GM23248 (cell line): Measurements from ENCODE around the gene CUX1. TPM values are rescaled to one million over a fixed set of nuclear protein-coding genes. Genes with fewer than 3 reads are reported as not detected.

ENCODE experiments used
- DNase-seq: peaks from one replicate; pipeline ENCODE4 v3.0.0-alpha.2; 2015
- H2AFZ ChIP-seq: fragments of 200-600 bp; sonication (generic); 2 replicates; pipeline ENCODE4 v1.6.1; 2016; ENCODE audit warnings: antibody characterized with exemption
- H3F3A ChIP-seq: fragments of 200-600 bp; sonication (generic); 2 replicates; pipeline ENCODE4 v1.6.1; 2016; ENCODE audit warnings: mild to moderate bottlenecking, antibody characterized with exemption, mixed run types; ENCODE audit not compliant: insufficient read depth
- H3K27ac ChIP-seq: fragments of 200-600 bp; sonication (generic); 2 replicates; pipeline ENCODE4 v1.5.1; 2016; ENCODE audit warnings: mild to moderate bottlenecking
- H3K27me3 ChIP-seq: fragments of 200-600 bp; sonication (generic); replicated peaks from 2 replicates; pipeline ENCODE4 v1.6.1; 2016; ENCODE audit warnings: mild to moderate bottlenecking; ENCODE audit not compliant: insufficient read depth
- H3K36me3 ChIP-seq: fragments of 200-600 bp; sonication (generic); 2 replicates; pipeline ENCODE4 v1.6.1; 2016; ENCODE audit warnings: low read depth, mild to moderate bottlenecking
- H3K4me1 ChIP-seq: fragments of 200-600 bp; sonication (generic); 2 replicates; pipeline ENCODE4 v1.6.1; 2016; ENCODE audit warnings: mild to moderate bottlenecking; ENCODE audit not compliant: insufficient read depth
- H3K4me2 ChIP-seq: fragments of 200-600 bp; sonication (generic); one replicate; pipeline ENCODE4 v1.6.1; 2016; ENCODE audit warnings: mild to moderate bottlenecking; ENCODE audit not compliant: unreplicated experiment
- H3K4me3 ChIP-seq: fragments of 200-600 bp; sonication (generic); 2 replicates; pipeline ENCODE4 v1.5.1; 2016; ENCODE audit warnings: mild to moderate bottlenecking
- H3K79me2 ChIP-seq: fragments of 200-600 bp; sonication (generic); 2 replicates; pipeline ENCODE4 v1.6.1; 2016; ENCODE audit warnings: mild to moderate bottlenecking; ENCODE audit not compliant: insufficient read depth
- H3K9ac ChIP-seq: fragments of 200-600 bp; sonication (generic); 2 replicates; pipeline ENCODE4 v1.6.1; 2016; ENCODE audit warnings: mild to moderate bottlenecking
- H3K9me2 ChIP-seq: fragments of 200-600 bp; sonication (generic); 2 replicates; pipeline ENCODE4 v1.6.1; 2016; ENCODE audit warnings: mixed run types, mild to moderate bottlenecking, moderate library complexity; ENCODE audit not compliant: insufficient read depth
- H3K9me3 ChIP-seq: fragments of 200-600 bp; sonication (generic); one replicate; pipeline ENCODE4 v1.6.1; 2017; ENCODE audit warnings: low read depth
- H4K20me1 ChIP-seq: fragments of 200-600 bp; sonication (generic); 2 replicates; pipeline ENCODE4 v1.6.0; 2016; ENCODE audit not compliant: insufficient read depth
- EZH2 ChIP-seq: fragments of 200-600 bp; sonication (generic); IDR thresholded peaks from 2 replicates; pipeline ENCODE4 v1.6.1; 2018; ENCODE audit warnings: antibody characterized with exemption, mild to moderate bottlenecking; ENCODE audit not compliant: insufficient read depth, poor library complexity, severe bottlenecking
- EZH2phosphoT487 ChIP-seq: fragments of 200-600 bp; sonication (generic); IDR thresholded peaks from 2 replicates; pipeline ENCODE4 v1.6.1; 2018; ENCODE audit warnings: antibody characterized with exemption, moderate library complexity, mild to moderate bottlenecking, low read depth; ENCODE audit not compliant: insufficient read depth
- WGBS, 2 experiments: methylation state at CpG; one replicate each; pipeline ENCODE4 v1.1.6; 2015 to 2017; ENCODE audit warnings: low lambda C conversion rate in 2 of 2, low coverage in 1 of 2; ENCODE audit errors: missing lambda C conversion rate in 2 of 2; 5-methylcytosine and 5-hydroxymethylcytosine counted together
- in situ Hi-C: fragments of 300-500 bp; cut with MboI; formaldehyde crosslinking; loops from 2 replicates; pipeline ENCODE4 v1.15.0; 2020
- polyA plus RNA-seq: library from polyadenylated mRNA; unstranded; fragments of >200 nt; fragmentation: Nextera tagmentation; extraction: Ambion mirVana; gene quantifications from 2 replicates; pipeline ENCODE4 v1.2.1, GENCODE V29; 2016
- total RNA-seq: library from RNA; depleted of rRNA; stranded (reverse); fragments of >200 nt; shearing (Covaris generic); gene quantifications from 2 replicates; pipeline ENCODE4 v1.2.3, GENCODE V29; 2014

The CUX1 gene
- total and polyA plus RNA-seq, 2 experiments from 2014 or later: 30.2 to 34.9 TPM

- TF ChIP-seq EZH2phosphoT487 (no peak), EZH2 (no peak)
- no peak overlapping the region for H3K27ac ChIP-seq
- H3K4me3 ChIP-seq: no peak overlapping the region
- H3K4me2 ChIP-seq: no peak overlapping the region
- no peaks in the 10 kb centered on the region for H3K9me2 ChIP-seq
- WGBS, 2 experiments: 86 to 88% methylated on average over 11 of the region's 11 CpGs
- no peaks in the 10 kb centered on the region for H3K36me3 ChIP-seq
- H3F3A ChIP-seq: no peaks in the 10 kb centered on the region
- no peak for DNase-seq
- in situ Hi-C loops: no loop called here
- no peaks in the 10 kb centered on the region for H3K27me3 ChIP-seq
- H3K9me3 ChIP-seq: no peaks in the 10 kb centered on the region
- no peak overlapping the region for H3K9ac ChIP-seq
- no peaks in the 10 kb centered on the region for H4K20me1 ChIP-seq
- no peaks in the 10 kb centered on the region for H3K79me2 ChIP-seq
- H2AFZ ChIP-seq: no peak overlapping the region
- no peaks in the 10 kb centered on the region for H3K4me1 ChIP-seq
Observed at GRCh38 chr7:102215711-102216110, 398.3 kb downstream of the CUX1 start.

- no peak overlapping the region for H3K27ac ChIP-seq
- H3K4me3 ChIP-seq: no peak overlapping the region
- H4K20me1 ChIP-seq: no peaks in the 10 kb centered on the region
- no peak for DNase-seq
- H2AFZ ChIP-seq: no peak overlapping the region
- in situ Hi-C loops: no loop called here
- H3K27me3 ChIP-seq: no peaks in the 10 kb centered on the region
- 95 to 98% methylated on average over 6 to 8 of the region's 8 CpGs for WGBS, 2 experiments
- no peaks in the 10 kb centered on the region for H3K9me2 ChIP-seq
- TF ChIP-seq EZH2phosphoT487: no peak
- TF ChIP-seq EZH2: no peak
- H3K9ac ChIP-seq: no peak overlapping the region
- H3K79me2 ChIP-seq: no peaks in the 10 kb centered on the region
- H3K4me1 ChIP-seq: no peaks in the 10 kb centered on the region
- no peak overlapping the region for H3K4me2 ChIP-seq
- H3F3A ChIP-seq: no peaks in the 10 kb centered on the region
- no peaks in the 10 kb centered on the region for H3K9me3 ChIP-seq
- no peaks in the 10 kb centered on the region for H3K36me3 ChIP-seq
Observed at GRCh38 chr7:102216573-102217314, 399.3 kb downstream of the CUX1 start.

GRCh38 chr7:102220229-102220850 lies 402.9 kb downstream of the CUX1 start:
- no peaks in the 10 kb centered on the region for H3K27me3 ChIP-seq
- no peak overlapping the region for H3K9ac ChIP-seq
- H4K20me1 ChIP-seq: no peaks in the 10 kb centered on the region
- no peak for DNase-seq
- H3K79me2 ChIP-seq: no peaks in the 10 kb centered on the region
- no peak overlapping the region for H3K4me2 ChIP-seq
- TF ChIP-seq EZH2phosphoT487 (no peak), EZH2 (no peak)
- in situ Hi-C loops: no loop called here
- H3K4me1 ChIP-seq: no peaks in the 10 kb centered on the region
- no peak overlapping the region for H3K4me3 ChIP-seq
- H3F3A ChIP-seq: no peaks in the 10 kb centered on the region
- no peaks in the 10 kb centered on the region for H3K36me3 ChIP-seq
- 91 to 93% methylated on average over 13 of the region's 14 CpGs for WGBS, 2 experiments
- H2AFZ ChIP-seq: no peak overlapping the region
- H3K9me2 ChIP-seq: no peaks in the 10 kb centered on the region
- H3K9me3 ChIP-seq: no peaks in the 10 kb centered on the region
- H3K27ac ChIP-seq: no peak overlapping the region

- no peaks in the 10 kb centered on the region for H3K9me3 ChIP-seq
- no peaks in the 10 kb centered on the region for H4K20me1 ChIP-seq
- no peaks in the 10 kb centered on the region for H3K4me1 ChIP-seq
- no peaks in the 10 kb centered on the region for H3K27me3 ChIP-seq
- TF ChIP-seq EZH2: no peak
- TF ChIP-seq EZH2phosphoT487: no peak
- peak; percentile 8 for DNase-seq
- H3K79me2 ChIP-seq: no peaks in the 10 kb centered on the region
- no peak overlapping the region for H2AFZ ChIP-seq
- no peak overlapping the region for H3K27ac ChIP-seq
- H3F3A ChIP-seq: no peaks in the 10 kb centered on the region
- no peak overlapping the region for H3K9ac ChIP-seq
- H3K4me2 ChIP-seq: no peak overlapping the region
- no peak overlapping the region for H3K4me3 ChIP-seq
- in situ Hi-C loops: no loop called here
- no peaks in the 10 kb centered on the region for H3K36me3 ChIP-seq
- WGBS, 2 experiments: 84 to 86% methylated on average over 19 to 20 of the region's 20 CpGs
- H3K9me2 ChIP-seq: no peaks in the 10 kb centered on the region
Observed at GRCh38 chr7:102220960-102221800, 403.8 kb downstream of the CUX1 start.
